NT2/D1 (cell line): ENCODE data around the gene ANKRD13B.

ENCODE experiments used
- SUZ12 ChIP-seq: IDR thresholded peaks from 2 replicates; pipeline ENCODE4 v1.6.1; 2011; ENCODE audit not compliant: insufficient read length, insufficient read depth; ENCODE audit errors: extremely low read depth
- YY1 ChIP-seq: IDR thresholded peaks from 2 replicates; pipeline ENCODE4 v1.6.1; 2011; ENCODE audit not compliant: insufficient read length, insufficient read depth
- ZNF274 ChIP-seq: IDR thresholded peaks from 2 replicates; pipeline ENCODE4 v1.6.1; 2011; ENCODE audit warnings: mild to moderate bottlenecking, low read depth, low read length

DNA sequence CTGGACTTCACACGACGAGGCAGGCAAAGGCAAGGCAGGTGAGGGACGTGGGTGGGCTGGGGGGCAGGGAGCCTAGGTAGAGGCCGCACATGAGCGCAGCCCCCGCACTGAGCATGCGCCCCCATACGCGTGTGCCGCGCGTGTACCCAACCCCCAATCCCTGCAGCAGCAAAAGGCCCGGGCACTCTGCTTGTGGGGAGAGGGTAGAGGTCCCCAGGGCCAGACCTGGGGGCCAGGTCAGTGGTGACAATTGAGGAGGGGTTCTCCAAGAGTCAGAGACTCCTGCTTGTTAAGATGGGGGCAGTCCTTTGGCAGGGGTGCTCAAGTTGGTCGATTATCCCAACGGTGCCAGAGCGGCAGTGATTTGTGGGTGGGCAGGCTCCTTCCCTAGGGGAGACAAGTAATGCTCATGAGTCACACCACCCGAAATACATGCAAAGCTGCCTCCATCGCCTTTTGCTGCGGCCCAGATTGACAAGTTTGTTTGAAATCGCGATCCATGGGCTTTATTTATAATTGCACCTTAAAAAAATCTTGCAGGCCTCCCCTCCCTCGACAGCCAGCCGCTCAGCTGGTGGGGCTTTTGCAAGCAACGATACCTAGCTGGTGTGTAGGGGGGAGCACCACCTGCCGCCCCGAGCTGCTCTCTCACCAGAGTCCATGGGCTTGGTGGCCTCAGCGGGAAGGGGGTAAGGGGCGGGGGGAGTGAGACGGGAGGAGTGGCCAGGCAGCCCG is 2.4 kb upstream of the ANKRD13B start:
- TF ChIP-seq ZNF274 (no peak), SUZ12 (no peak), YY1 (no peak)
